Stimulated activated CD4-positive, alpha-beta T cell treated with anti-CD3 and anti-CD28 coated beads, Interleukin-1b, Interleukin-23, amount 100 ng/mL, for 1 hour (primary cell): ENCODE results near the gene ECE2.
A peak's percentile ranks its signal among the peaks of the same experiment; 100 is the strongest.

Source experiments
- DNase-seq, 2 donors: peaks; one replicate each; pipeline ENCODE4 v3.0.0-alpha.2; 2020; ENCODE audit warnings: low read depth in 2 of 2

Gene ECE2

GRCh38 chr3:184314363-184314699, 38.5 kb downstream of the ECE2 start, which contains the start of gene EIF4G1:
Gene EIF4G1 (plus strand): TSS chr3:184314606. CDS start chr3:184315797, 1,191 bp downstream.
- DNase-seq = peak; percentile 81 to 88

GRCh38 chr3:184314700-184315542, 39.1 kb downstream of the ECE2 start:
- DNase-seq = peak in 1 of 2 donors; percentile 39

- DNase-seq = no peak
Measured at GRCh38 chr3:184315543-184315867, 39.7 kb downstream of the ECE2 start.

- no peak for DNase-seq
Measured at GRCh38 chr3:184315871-184316661, 40.2 kb downstream of the ECE2 start.

GRCh38 chr3:184316792-184317191, 41.0 kb downstream of the ECE2 start:
- DNase-seq = no peak

- DNase-seq = no peak
Measured at GRCh38 chr3:184317201-184317600, 41.4 kb downstream of the ECE2 start.

- DNase-seq = no peak
Measured at GRCh38 chr3:184320104-184320445, 44.3 kb downstream of the ECE2 start.

- DNase-seq = no peak
Measured at GRCh38 chr3:184321666-184322065, 45.8 kb downstream of the ECE2 start.

- no peak for DNase-seq
Measured at GRCh38 chr3:184322731-184323487, 47.1 kb downstream of the ECE2 start.

GRCh38 chr3:184323696-184324095, 47.9 kb downstream of the ECE2 start:
- DNase-seq = no peak

GRCh38 chr3:184325269-184325668, 49.4 kb downstream of the ECE2 start:
- no peak for DNase-seq

- peak in 1 of 2 donors; percentile 26 for DNase-seq
Measured at GRCh38 chr3:184325715-184326369, 50.0 kb downstream of the ECE2 start.

GRCh38 chr3:184327171-184327570, 51.3 kb downstream of the ECE2 start:
- DNase-seq = no peak

GRCh38 chr3:184328516-184328915, 52.7 kb downstream of the ECE2 start:
- no peak for DNase-seq

GRCh38 chr3:184332370-184333090, 56.7 kb downstream of the ECE2 start:
- DNase-seq = no peak

GRCh38 chr3:184333190-184333589, 57.4 kb downstream of the ECE2 start:
- no peak for DNase-seq

GRCh38 chr3:184333700-184334099, 57.9 kb downstream of the ECE2 start:
- DNase-seq = no peak

- no peak for DNase-seq
Measured at GRCh38 chr3:184334470-184335158, 58.8 kb downstream of the ECE2 start.

GRCh38 chr3:184335291-184335660, 59.5 kb downstream of the ECE2 start:
- no peak for DNase-seq

GRCh38 chr3:184335661-184336546, 60.1 kb downstream of the ECE2 start:
- DNase-seq = peak; percentile 62 to 84
